Activated T-helper 9 cell treated with anti-CD3 and anti-CD28 coated beads, Interleukin-2, amount 50 U/mL, for 16 hours (primary cell): ENCODE data around the gene LIN7A.

Experiments used
- DNase-seq: peaks from one replicate; pipeline ENCODE4 v3.0.0-alpha.2; 2020; ENCODE audit warnings: low read depth

The LIN7A gene

DNA sequence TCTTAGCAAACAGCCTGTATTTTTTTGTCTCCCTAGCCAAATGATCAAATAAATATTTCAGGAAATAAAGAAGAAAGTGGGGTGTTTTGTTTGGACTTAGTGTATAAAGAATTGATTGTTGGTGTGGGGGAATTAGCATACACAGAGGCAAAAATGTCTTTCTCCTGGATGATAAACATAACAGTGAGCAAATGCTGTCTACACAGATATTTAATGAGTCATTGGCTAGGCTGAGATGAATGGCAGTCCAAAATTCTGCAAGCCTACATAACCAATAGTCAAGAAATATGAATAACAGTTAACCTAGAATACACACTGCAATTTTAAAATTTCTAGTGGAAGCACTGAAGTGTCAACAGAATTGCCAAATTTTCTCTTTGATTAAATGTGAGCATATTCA lies 185.3 kb downstream of the LIN7A start:
- DNase-seq = no peak

GRCh38 chr12:80749456-80749855 lies 188.3 kb downstream of the LIN7A start:
- no peak for DNase-seq

DNA sequence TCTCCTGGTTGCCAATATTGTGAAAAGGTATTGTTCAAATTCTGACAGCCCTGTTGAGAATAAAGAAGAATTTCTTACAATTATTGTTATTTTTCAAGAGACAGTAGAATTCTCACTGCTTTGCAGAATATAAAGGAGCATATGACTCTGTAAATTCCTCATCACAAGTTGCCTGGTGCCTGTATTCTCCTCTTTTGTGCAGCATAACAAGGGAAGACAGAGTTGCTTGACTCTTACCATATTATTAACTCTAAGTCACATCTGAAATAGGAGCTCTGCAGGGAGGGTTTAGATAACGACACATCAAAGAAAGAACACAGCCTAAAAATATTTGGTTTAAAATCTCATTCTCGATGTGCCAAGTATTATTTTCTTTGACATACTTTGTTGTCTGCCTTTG lies 189.9 kb downstream of the LIN7A start:
- no peak for DNase-seq

DNA sequence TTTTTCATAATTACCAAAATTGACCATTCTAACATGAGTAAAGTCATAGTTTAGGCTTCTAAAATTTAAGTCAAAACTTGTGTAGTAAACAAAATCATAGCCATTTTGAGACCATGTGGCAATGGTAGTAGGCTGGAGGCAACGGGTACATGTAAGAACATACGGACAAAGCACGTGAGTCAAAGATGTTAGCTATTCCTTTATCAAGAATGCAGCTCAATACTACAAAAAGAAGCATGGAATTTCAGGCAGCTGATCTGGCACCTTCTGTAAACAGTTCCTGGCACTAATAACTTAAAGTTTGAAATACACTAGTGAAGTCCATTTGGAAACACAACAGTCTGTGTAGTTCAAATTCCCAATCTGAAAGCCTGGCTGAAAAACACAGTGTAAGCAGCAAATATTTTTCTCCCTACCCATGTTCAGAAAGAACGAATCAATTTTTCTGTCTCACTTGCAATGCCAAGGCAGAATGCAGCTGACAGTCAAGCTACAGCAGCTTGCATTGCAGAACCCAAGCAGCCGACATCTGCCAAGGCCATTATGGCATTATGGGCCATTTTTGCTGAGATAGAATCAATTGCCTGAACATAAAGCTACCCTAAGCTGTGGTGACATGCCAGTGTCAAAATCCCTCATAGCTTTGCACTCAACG lies 191.8 kb downstream of the LIN7A start:
- DNase-seq = no peak
